Liver (tissue), 9 donors: ENCODE data around the gene ATP2C2. TPM values are rescaled to one million over a fixed set of nuclear protein-coding genes. Genes with fewer than 3 reads are reported as not detected.

Source experiments
- DNase-seq: peaks from one replicate; pipeline ENCODE4 v3.0.0-alpha.2; 2017; ENCODE audit warnings: low spot score
- H3K27ac ChIP-seq, 2 donors: one replicate each; pipeline ENCODE4 v1.7.0; 2013; ENCODE audit warnings: inconsistent platforms in 2 of 2, low read length in 2 of 2, control low read depth in 1 of 2, low read depth in 1 of 2, mild to moderate bottlenecking in 1 of 2
- H3K27me3 ChIP-seq, 4 donors: one replicate each; pipeline versions ENCODE4 v1.6.1 to v1.7.0; 2013; ENCODE audit warnings: low read length in 3 of 4, inconsistent platforms in 1 of 4, mild to moderate bottlenecking in 1 of 4, moderate library complexity in 1 of 4; ENCODE audit not compliant: control insufficient read depth in 4 of 4, insufficient read depth in 4 of 4
- H3K36me3 ChIP-seq, 4 donors: one replicate each; pipeline versions ENCODE4 v1.6.1 to v1.7.0; 2013; ENCODE audit warnings: low read length in 3 of 4, mild to moderate bottlenecking in 3 of 4, low read depth in 1 of 4, moderate library complexity in 1 of 4; ENCODE audit not compliant: control insufficient read depth in 4 of 4, insufficient read depth in 3 of 4
- H3K4me1 ChIP-seq, 4 donors: one replicate each; pipeline versions ENCODE4 v1.6.1 to v1.7.0; 2013; ENCODE audit warnings: low read length in 3 of 4, mild to moderate bottlenecking in 3 of 4, moderate library complexity in 1 of 4; ENCODE audit not compliant: control insufficient read depth in 4 of 4, insufficient read depth in 4 of 4
- H3K4me3 ChIP-seq, 3 donors: one replicate each; pipeline versions ENCODE4 v1.6.1 to v1.7.0; 2013; ENCODE audit warnings: low read length in 3 of 3, control low read depth in 1 of 3, low read depth in 1 of 3, mild to moderate bottlenecking in 1 of 3
- H3K9ac ChIP-seq, 2 donors: one replicate each; pipeline ENCODE4 v1.7.0; 2013; ENCODE audit warnings: low read length in 2 of 2, mild to moderate bottlenecking in 2 of 2, moderate library complexity in 2 of 2, control low read depth in 1 of 2, low read depth in 1 of 2
- H3K9me3 ChIP-seq, 4 donors: one replicate each; pipeline versions ENCODE4 v1.6.1 to v1.7.0; 2013; ENCODE audit warnings: low read length in 3 of 4; ENCODE audit not compliant: control insufficient read depth in 4 of 4
- EGR1 ChIP-seq, 2 donors: IDR thresholded peaks; 2 replicates each; pipeline ENCODE4 v1.6.1; 2016 to 2018; ENCODE audit warnings: antibody characterized with exemption in 2 of 2, low read depth in 2 of 2
- FOXA1 ChIP-seq: IDR thresholded peaks from 2 replicates; pipeline ENCODE4 v1.6.1; 2016; ENCODE audit warnings: antibody characterized with exemption
- FOXA2 ChIP-seq: IDR thresholded peaks from 2 replicates; pipeline ENCODE4 v1.6.1; 2016; ENCODE audit warnings: antibody characterized with exemption
- GABPA ChIP-seq, 2 donors: IDR thresholded peaks in 1 of 2; conservative IDR thresholded peaks in 1 of 2; 2 replicates each; pipeline ENCODE4 v1.6.1; 2016; ENCODE audit warnings: antibody characterized with exemption in 2 of 2, mild to moderate bottlenecking in 1 of 2, moderate library complexity in 1 of 2
- HNF4A ChIP-seq, 2 donors: conservative IDR thresholded peaks; 2 replicates each; pipeline ENCODE4 v1.6.1; 2016; ENCODE audit warnings: antibody characterized with exemption in 2 of 2, mild to moderate bottlenecking in 2 of 2
- HNF4G ChIP-seq: IDR thresholded peaks from 2 replicates; pipeline ENCODE4 v1.6.1; 2016; ENCODE audit warnings: antibody characterized with exemption
- JUND ChIP-seq, 2 donors: IDR thresholded peaks; 2 replicates each; pipeline ENCODE4 v1.6.1; 2016; ENCODE audit warnings: antibody characterized with exemption in 2 of 2
- NR2F2 ChIP-seq: IDR thresholded peaks from 2 replicates; pipeline ENCODE4 v1.6.1; 2016; ENCODE audit warnings: antibody characterized with exemption
- RAD21 ChIP-seq, 2 donors: IDR thresholded peaks; 2 replicates each; pipeline ENCODE4 v1.6.1; 2016; ENCODE audit warnings: antibody characterized with exemption in 2 of 2, mild to moderate bottlenecking in 2 of 2
- RXRA ChIP-seq, 2 donors: IDR thresholded peaks; 2 replicates each; pipeline ENCODE4 v1.6.1; 2017 to 2018; ENCODE audit warnings: antibody characterized with exemption in 2 of 2, mild to moderate bottlenecking in 1 of 2
- SP1 ChIP-seq: IDR thresholded peaks from 2 replicates; pipeline ENCODE4 v1.6.1; 2018; ENCODE audit warnings: antibody characterized with exemption, mild to moderate bottlenecking
- TAF1 ChIP-seq: conservative IDR thresholded peaks from 2 replicates; pipeline ENCODE4 v1.6.1; 2016; ENCODE audit warnings: antibody characterized with exemption, mild to moderate bottlenecking
- WGBS: extraction: QIAGEN DNeasy Blood & Tissue Kit; methylation state at CpG from one replicate; pipeline ENCODE4 v1.1.7; 2013; 5-methylcytosine and 5-hydroxymethylcytosine counted together
- polyA plus RNA-seq, 2 donors: library from polyadenylated mRNA; stranded (reverse) in 1 of 2; unstranded in 1 of 2; fragments of 200-250 nt in 1 of 2; fragments of >200 nt in 1 of 2; fragmentation: Nextera tagmentation in 1 of 2; extraction: Ambion mirVana in 1 of 2; gene quantifications; one replicate each; pipeline versions ENCODE4 v1.2.1 to v1.2.3, GENCODE V29; 2013 to 2015
- total RNA-seq, 2 donors: library from RNA; depleted of rRNA; stranded (reverse); fragments of >200 nt; gene quantifications; one replicate each; pipeline ENCODE4 v1.2.3, GENCODE V29; 2014
- TF ChIP-seq, protein P1 (sequence below): IDR thresholded peaks from 2 replicates; pipeline ENCODE4 v1.6.1; 2016; ENCODE audit warnings: antibody characterized with exemption
- TF ChIP-seq, protein P2 (sequence below): fragments of 150-350 bp; IDR thresholded peaks from 2 replicates; pipeline ENCODE4 v1.5.1; 2017; ENCODE audit warnings: improper control_type of control experiment, low read depth, low read length; ENCODE audit not compliant: missing input control
- TF ChIP-seq, protein P3 (sequence below): IDR thresholded peaks from 2 replicates; pipeline ENCODE4 v1.6.1; 2016; ENCODE audit warnings: antibody characterized with exemption
- TF ChIP-seq, protein P4 (sequence below): IDR thresholded peaks from 2 replicates; pipeline ENCODE4 v1.6.1; 2016; ENCODE audit warnings: antibody characterized with exemption
- donor health status: healthy.
- donor health status: healthy.
- donor health status: healthy.
- donor health status: healthy.
- donor health status: healthy.

ATP2C2 gene
- total and polyA plus RNA-seq, 4 donors: 0.05 to 0.33 (median 0.22) TPM

DNA sequence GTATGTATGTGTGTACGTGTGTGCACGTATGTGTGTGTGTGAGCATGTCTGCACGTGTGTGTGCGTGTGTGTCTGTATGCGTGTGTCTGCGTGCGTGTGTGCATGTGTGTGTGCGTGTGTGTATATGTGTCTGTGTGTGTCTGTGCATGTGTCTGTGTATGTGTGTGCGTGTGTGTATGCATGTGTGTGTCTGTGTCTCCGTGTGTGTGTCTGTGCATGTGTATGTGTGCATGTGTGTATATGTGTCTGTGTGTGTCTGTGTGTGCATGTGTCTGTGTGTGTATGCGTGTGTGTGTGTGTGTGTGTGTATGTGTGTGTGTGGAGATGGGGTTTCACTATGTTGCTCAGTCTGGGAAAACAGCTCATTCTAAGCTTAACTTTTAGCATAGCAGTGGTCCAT lies 43.9 kb downstream of the ATP2C2 start:
- Histone ChIP-seq H3K9me3 (no peaks in the 10 kb centered on the region), H3K9ac (no peak overlapping the region)
- 73% methylated on average over 11 of the region's 11 CpGs for WGBS

DNA sequence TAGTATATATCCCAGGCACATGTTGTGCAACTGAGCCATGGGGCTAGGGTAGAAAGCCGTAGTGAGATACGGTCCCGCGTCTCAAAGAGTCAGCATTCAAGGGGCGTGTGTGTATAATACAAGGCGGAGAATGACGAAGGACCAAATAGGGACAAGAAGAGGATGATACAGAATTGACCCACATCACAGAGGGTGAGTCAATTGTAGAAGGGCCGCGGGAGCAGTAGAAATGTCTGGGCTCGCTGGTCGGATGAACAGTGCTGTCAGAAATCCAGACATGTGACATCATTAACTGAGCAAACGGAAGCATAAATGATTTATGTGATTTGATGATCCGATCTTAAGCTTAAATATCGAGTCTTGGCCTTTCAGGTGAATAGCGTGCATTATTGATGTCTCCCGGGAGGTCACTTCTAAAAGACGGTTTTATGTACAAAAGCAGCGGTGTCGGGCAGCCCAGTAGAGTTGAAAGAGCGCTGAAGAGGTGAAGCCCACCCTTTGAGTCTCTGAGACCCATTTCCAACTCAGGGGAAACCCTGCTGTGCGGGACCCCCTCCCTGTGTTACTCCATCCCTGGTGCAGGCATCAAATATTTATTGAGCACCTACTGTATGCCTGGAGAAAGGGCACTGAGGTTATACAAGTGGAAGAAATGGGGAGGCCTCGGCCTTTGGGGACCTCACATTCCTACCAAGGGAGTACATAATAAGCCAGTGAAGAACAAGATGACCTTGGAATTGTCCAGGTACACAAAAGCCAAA lies 45.1 kb downstream of the ATP2C2 start:
- Histone ChIP-seq H3K9me3 (no peaks in the 10 kb centered on the region), H3K36me3 (no peaks in the 10 kb centered on the region), H3K9ac (no peak overlapping the region), H3K4me1 (no peaks in the 10 kb centered on the region), H3K27me3 (no peaks in the 10 kb centered on the region), H3K27ac (no peak overlapping the region), H3K4me3 (no peak overlapping the region)
- no peak for TF ChIP-seq RXRA (IDR thresholded peaks at IDR 0.05)
- no peak for TF ChIP-seq GABPA (IDR thresholded peaks at IDR 0.05 in 1 of 2, conservative IDR thresholded peaks at IDR 0.05 in 1 of 2)
- TF ChIP-seq HNF4A (conservative IDR thresholded peaks at IDR 0.05): no peak
- TF ChIP-seq RAD21 (IDR thresholded peaks at IDR 0.05): no peak
- TF ChIP-seq EGR1 (IDR thresholded peaks at IDR 0.05; ENCODE audit: low read depth in 2 of 2): no peak
- TF ChIP-seq SP1: no peak
- TF ChIP-seq, protein P1, sequence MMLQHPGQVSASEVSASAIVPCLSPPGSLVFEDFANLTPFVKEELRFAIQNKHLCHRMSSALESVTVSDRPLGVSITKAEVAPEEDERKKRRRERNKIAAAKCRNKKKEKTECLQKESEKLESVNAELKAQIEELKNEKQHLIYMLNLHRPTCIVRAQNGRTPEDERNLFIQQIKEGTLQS: no peak
- no peak for TF ChIP-seq NR2F2
- TF ChIP-seq FOXA1: no peak
- no peak for TF ChIP-seq FOXA2
- TF ChIP-seq, protein P2, sequence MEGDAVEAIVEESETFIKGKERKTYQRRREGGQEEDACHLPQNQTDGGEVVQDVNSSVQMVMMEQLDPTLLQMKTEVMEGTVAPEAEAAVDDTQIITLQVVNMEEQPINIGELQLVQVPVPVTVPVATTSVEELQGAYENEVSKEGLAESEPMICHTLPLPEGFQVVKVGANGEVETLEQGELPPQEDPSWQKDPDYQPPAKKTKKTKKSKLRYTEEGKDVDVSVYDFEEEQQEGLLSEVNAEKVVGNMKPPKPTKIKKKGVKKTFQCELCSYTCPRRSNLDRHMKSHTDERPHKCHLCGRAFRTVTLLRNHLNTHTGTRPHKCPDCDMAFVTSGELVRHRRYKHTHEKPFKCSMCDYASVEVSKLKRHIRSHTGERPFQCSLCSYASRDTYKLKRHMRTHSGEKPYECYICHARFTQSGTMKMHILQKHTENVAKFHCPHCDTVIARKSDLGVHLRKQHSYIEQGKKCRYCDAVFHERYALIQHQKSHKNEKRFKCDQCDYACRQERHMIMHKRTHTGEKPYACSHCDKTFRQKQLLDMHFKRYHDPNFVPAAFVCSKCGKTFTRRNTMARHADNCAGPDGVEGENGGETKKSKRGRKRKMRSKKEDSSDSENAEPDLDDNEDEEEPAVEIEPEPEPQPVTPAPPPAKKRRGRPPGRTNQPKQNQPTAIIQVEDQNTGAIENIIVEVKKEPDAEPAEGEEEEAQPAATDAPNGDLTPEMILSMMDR: no peak
- no peak for TF ChIP-seq JUND (IDR thresholded peaks at IDR 0.05)
- WGBS: 92% methylated on average over 22 of the region's 22 CpGs
- DNase-seq: no peak

More for the DNA sequence above, 43.9 kb downstream of the ATP2C2 start:
- Histone ChIP-seq H3K27me3 (no peaks in the 10 kb centered on the region), H3K4me1 (no peaks in the 10 kb centered on the region), H3K27ac (no peak overlapping the region), H3K36me3 (no peaks in the 10 kb centered on the region), H3K4me3 (no peak overlapping the region)
- TF ChIP-seq, protein P3, sequence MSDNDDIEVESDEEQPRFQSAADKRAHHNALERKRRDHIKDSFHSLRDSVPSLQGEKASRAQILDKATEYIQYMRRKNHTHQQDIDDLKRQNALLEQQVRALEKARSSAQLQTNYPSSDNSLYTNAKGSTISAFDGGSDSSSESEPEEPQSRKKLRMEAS: no peak
- TF ChIP-seq, protein P4, sequence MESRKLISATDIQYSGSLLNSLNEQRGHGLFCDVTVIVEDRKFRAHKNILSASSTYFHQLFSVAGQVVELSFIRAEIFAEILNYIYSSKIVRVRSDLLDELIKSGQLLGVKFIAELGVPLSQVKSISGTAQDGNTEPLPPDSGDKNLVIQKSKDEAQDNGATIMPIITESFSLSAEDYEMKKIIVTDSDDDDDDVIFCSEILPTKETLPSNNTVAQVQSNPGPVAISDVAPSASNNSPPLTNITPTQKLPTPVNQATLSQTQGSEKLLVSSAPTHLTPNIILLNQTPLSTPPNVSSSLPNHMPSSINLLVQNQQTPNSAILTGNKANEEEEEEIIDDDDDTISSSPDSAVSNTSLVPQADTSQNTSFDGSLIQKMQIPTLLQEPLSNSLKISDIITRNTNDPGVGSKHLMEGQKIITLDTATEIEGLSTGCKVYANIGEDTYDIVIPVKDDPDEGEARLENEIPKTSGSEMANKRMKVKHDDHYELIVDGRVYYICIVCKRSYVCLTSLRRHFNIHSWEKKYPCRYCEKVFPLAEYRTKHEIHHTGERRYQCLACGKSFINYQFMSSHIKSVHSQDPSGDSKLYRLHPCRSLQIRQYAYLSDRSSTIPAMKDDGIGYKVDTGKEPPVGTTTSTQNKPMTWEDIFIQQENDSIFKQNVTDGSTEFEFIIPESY: no peak
- TF ChIP-seq TAF1 (no peak), JUND (IDR thresholded peaks at IDR 0.05) (no peak), SP1 (no peak), GABPA (IDR thresholded peaks at IDR 0.05 in 1 of 2, conservative IDR thresholded peaks at IDR 0.05 in 1 of 2) (no peak), HNF4G (no peak), HNF4A (conservative IDR thresholded peaks at IDR 0.05) (no peak), RAD21 (IDR thresholded peaks at IDR 0.05) (no peak)
- TF ChIP-seq, protein P2: no peak
- TF ChIP-seq, protein P1: no peak
- no peak for DNase-seq
